GM15510 (cell line): ENCODE measurements around the gene LMTK3.

Experiments used
- POLR2A ChIP-seq: IDR thresholded peaks from 3 replicates; pipeline ENCODE4 v1.6.1; 2011; ENCODE audit warnings: borderline replicate concordance; ENCODE audit not compliant: insufficient read length; ENCODE audit errors: extremely low read depth

The LMTK3 gene

DNA sequence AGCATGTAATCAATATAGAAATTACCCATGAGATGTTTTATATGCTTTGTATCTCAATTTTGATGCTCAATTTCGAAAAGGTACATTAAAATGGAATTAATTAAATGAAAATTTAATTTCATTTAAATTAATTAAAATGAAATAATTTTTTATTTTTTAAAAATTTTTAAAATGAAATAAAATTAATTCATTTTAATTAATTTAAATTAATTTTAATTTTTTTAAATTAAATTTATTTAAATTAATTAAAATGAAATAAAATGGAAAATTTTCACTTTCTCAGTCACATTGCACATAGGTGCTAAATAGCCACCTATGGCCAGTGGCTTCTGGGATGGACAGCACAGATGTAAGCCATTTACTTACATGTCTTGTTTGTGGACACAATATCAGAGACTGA lies 36.1 kb upstream of the LMTK3 start:
- no peak for TF ChIP-seq POLR2A

DNA sequence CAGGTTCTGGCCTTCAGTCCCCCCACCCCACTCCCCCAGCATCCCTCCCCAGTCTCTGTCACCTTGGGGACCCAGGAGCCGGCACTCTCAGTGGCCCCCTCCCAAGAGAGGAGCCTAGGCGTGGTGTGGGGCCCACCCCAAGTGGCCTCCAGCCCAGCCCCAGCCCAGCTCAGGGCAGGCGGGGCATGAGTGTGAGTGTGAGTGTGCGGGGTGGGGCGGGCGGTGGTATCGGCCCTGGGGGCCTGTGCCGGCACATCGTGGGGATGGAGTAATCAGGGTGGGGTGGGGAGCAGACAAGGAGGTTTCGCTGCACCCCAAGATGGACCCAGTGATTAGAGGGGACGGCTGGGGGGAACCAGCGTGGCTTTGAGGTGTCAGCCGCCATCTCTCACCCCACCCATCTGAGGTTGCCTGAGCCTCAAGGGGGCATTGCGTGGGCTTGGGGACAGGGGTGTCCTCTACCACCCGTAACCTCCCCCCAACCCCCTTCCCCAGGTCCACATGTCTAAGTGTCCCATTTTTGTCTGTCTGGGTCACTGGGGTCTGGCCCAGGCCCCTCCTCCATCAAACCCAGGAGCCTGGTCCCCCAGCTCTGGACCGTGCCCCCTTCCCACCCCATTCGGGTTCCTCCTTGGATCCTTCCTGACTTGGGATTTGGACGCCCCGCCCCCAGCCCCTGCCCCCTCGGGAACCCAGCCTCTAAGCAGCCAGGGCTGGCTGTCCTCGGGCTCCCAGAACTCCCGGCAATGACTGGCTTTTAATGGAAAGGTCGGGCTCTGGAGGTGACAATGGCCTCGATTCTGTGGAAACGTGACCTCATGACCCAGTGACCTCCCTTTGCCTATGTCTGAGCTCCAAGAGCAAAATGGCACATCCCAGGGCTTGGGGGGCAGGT lies 33.5 kb upstream of the LMTK3 start:
- no peak for TF ChIP-seq POLR2A

DNA sequence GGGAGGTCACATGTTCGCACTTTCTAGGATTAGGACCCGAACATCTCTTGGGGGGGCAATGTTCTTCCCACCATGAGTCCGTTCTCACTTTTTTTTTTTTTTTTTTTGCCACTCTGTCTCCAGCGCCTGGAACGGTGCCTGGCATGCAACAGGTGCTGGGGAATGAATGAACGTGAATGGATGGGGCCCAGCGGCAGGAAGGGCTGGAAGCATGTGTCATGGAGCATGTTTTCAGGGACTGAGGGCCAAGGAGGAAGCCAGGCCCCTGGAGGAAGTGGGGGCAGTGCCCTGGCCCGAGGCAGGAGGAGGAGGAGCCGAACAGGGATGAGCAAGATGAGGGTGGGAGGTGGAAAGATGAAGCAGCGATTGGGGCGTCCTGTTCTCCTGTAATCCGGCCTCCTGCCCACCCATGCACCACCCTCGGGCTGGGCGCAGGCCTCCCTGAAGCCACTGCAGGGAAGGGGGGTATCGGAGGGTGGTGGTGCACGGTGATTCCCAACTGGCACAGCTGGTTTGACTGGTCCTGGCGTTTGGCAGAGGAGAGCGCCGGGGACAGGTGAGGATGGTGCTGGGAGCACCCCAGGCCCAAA lies 31.6 kb upstream of the LMTK3 start:
- no peak for TF ChIP-seq POLR2A

DNA sequence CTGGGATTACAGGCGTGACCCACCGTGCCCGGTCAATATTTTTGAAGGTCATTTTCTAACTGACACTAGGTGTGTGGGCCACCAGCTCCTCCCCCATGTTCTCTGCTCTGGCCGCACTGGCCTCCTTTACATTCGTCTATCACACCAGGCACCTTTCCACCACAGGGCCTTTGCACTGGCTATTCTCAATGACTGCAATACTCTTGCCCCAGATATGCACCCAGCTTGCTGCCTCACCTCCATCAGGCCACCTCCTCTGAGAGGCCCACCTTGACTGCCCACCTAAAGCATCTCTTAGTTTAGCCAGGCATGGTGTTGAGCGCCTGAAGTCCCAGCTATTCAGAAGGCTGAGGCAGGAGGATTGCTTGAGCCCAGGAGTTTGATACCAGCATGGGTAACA lies 30.2 kb upstream of the LMTK3 start:
- TF ChIP-seq POLR2A: no peak

DNA sequence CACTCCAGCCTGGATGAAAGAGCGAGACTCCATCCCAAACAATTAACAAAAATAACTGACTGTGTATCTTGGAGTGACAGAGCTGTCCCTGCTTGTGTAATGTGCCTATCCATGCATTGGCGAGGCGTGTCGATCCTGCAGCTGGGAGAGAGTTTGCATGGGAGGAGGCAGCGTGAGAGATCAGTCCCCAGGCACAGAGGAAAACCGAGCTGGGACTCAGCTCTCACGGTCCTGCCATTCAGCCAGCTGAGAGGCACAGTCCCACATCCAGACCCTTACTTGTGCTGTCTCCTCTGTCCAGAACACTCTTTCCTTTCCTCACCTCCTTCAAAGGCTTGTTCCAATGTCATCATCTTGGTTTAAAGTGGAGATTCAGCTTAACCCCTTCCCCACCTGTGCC lies 28.5 kb upstream of the LMTK3 start:
- TF ChIP-seq POLR2A: no peak

DNA sequence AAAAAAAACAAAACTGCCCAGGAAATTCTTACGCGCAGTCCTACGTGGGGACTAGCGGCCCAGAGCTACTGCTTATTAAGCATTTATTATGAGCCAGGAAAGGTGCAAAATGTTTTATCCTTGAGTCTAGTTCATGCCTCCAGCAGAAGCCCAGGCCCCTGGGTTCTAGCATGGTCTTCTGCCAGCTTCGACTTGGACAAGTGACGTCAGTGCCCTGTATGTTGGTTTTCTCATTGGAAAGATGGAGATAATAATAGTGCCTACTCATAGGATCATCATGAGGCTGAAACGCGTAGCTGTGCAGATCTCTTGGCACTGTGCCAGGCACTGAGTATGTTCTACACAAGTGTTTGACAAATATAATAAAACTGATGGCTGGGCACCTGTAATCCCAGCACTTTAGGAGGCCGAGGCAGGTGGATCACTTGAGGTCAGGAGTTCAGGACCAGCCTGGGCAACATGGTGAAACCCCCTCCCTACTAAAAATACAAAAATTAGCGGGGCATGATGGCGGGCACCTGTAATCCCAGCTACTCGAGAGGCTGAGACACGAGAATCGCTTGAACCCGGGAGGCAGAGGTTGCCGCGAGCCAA lies 28.0 kb upstream of the LMTK3 start:
- no peak for TF ChIP-seq POLR2A

DNA sequence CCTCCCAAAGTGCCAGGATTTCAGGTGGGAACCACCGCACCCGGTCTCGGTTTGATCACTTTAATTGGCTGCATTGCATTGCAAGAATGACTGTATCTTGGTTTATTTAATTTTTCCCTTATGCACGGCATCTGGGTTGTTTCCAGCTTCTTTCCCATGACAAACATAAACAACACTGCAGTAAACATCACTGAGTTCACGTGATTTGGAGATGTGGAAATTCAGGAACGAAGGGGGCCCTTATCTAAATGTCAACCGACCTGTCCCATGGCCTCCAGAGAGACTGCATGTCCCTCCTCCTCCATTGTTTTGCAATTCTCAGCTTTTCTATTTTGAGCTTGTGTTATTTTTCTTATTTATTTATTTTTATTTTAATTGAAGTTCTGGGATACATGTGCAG lies 25.9 kb upstream of the LMTK3 start:
- TF ChIP-seq POLR2A: no peak

DNA sequence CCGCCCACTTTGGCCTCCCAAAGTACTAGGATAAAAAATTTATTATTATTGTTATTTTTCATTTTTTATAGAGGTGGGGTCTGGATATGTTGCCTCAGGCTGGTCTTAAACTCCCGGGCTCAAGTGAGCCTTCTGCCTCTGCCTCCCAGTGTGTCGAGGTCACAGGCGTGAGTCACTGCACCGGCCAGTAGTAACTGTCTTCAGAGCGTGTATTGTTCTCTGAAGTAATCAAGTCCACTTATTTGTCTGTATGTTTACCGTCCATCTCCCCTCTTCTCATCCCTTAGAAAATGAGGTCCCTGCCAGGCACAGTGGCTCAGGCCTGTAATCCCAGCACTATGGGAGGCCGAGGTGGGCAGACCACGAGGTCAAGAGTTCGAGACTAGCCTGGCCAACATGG lies 22.1 kb upstream of the LMTK3 start:
- no peak for TF ChIP-seq POLR2A

DNA sequence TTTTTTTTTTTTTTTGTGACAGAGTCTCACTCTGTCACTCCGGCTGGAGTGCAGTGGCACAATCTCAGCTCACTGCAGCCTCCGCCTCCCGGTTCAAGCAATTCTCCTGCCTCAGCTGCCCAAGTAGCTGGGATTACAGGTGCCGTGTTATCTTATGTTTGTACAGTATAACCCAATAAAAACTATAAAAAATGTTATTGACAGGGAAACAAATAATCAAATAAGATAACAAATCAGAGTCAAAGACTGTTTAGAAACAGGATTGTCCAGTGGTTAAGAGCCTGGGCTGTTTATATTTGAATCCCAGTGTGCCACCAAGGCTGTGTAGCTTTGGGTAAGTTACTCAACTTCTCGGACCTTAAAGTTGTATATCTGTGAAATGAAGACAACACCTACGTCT lies 19.1 kb upstream of the LMTK3 start:
- TF ChIP-seq POLR2A: no peak

DNA sequence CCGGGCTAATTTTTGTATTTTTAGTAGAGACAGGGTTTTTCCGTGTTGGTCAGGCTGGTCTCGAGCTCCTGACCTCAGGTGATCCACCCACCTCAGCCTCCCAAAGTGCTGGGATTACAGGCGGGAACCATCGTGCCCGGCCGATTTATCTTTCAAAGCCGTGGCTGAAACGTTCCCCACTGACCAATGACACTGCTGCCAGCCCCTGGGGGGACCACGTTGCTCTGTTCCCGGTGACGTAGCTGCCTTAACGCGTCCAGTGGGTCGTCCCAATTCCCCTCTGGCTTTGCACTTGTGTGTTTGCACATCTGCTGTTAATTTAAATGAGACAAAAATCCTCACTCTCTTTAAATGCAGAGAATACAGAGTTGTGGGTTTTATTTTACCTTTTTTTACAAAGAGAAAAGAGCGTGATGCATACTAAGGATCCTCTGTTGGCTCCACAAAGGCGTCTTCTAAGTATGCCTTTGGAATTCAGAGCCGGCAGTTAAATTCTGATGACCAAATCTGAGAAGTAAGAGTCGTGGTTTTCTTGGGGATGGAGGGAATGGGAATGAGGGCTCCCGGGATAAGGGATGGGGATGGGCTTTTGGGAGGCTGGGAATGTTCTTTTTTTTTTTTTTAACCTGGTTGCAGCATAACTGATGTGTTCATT lies 18.6 kb upstream of the LMTK3 start:
- TF ChIP-seq POLR2A: no peak

DNA sequence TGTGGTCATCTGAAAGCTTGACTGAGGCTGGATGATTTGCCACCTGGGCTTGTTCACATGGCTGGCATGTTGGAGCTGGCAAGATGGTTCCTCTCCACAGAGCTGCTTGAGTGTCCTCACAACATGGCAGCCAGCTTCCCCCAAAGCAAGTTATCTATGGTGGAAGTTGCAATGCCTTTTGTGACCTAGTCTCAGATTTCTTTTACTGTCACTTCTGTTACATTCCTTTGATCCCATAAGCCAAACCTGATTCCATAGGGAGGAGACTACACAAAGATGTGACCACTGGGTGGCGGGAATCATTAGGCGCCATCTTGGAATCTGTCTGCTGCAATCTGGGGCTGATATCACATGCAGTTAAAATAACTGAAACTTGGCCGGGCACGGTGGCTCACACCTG lies 17.5 kb upstream of the LMTK3 start:
- no peak for TF ChIP-seq POLR2A

DNA sequence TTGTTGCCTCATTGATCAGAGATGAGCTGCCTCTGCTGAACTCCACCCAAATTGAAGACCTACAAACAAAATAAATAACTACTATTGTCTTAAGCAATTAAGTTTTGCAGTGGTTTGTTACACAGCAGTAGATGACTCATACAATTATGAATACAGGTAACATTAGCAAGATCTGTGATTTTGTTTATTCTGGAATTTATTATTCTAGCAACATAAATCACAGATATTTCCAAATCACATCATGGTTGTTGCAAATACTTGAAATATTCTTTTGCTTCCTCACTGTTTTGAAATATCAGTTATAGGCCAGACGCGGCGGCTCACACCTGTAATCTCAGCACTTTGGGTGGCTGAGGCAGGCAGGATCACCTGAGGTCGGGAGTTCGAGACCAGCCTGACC lies 13.1 kb upstream of the LMTK3 start:
- no peak for TF ChIP-seq POLR2A

DNA sequence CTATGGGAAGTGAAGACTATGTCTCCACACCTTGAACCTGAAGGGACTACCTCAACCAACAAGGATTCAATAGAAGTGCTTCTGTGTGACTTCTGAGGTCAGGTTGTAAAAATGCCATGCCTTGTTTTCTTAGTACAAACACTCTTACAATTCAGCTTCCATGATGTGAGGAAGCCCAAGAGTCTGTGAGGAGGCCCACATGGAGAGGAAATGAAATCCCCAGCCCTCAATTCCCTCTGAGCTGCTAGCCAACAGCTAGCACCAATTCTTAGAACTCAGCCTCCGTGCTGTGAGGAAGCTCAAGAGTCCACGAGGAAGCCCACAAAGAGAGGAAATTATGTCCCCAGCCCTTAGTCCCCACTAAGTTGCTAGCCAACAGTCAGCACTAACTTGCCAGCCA lies 12.6 kb upstream of the LMTK3 start:
- no peak for TF ChIP-seq POLR2A

DNA sequence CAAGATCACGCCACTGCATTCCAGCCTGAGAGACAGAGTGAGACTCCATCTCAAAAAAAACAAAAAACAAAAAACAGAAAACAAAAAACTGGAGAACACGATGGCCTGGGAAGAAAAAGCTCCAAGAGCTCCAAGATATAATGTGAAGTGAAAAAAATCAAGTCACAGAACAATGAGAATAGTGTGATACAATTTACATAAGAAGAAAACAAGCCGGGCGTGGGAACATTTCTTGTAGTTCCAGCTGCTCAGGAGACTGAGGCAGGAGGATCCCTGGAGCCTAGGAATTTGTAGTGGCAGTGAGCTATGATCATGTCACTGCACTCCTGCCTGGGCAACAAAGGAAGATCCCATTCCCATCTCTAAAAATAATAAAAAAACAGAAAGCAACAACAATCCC lies 8.5 kb upstream of the LMTK3 start:
- TF ChIP-seq POLR2A: no peak

DNA sequence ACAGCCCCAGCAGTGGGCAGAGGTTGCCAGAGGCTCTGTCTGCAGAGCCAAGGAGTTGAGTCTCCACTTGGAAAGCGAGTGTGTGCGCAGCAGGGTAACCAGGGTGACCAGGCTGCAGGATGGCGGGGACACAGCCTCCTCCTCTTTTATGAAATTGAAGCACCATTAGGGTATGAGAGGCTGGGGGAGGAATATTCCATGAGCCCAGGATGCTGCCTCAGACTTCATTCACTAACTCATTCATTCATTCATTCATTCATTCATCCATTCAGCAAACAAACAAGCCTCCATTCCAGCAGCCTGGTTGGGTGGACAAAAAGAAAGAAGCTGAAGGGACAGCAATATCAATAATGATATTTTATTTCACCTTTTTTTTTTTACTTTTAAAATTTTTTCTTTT lies 6.6 kb upstream of the LMTK3 start:
- no peak for TF ChIP-seq POLR2A
